Panc1 (cell line): ENCODE results near the gene ACOT8.

Experiments used
- POLR2AphosphoS5 ChIP-seq: IDR thresholded peaks from 2 replicates; pipeline ENCODE4 v1.6.1; 2012; ENCODE audit warnings: mild to moderate bottlenecking, low read depth, low read length, moderate library complexity
- TF ChIP-seq, protein P1 (sequence below): fragments of 450-650 bp; IDR thresholded peaks from 2 replicates; pipeline ENCODE4 v1.5.1; 2017; ENCODE audit warnings: mild to moderate bottlenecking

DNA sequence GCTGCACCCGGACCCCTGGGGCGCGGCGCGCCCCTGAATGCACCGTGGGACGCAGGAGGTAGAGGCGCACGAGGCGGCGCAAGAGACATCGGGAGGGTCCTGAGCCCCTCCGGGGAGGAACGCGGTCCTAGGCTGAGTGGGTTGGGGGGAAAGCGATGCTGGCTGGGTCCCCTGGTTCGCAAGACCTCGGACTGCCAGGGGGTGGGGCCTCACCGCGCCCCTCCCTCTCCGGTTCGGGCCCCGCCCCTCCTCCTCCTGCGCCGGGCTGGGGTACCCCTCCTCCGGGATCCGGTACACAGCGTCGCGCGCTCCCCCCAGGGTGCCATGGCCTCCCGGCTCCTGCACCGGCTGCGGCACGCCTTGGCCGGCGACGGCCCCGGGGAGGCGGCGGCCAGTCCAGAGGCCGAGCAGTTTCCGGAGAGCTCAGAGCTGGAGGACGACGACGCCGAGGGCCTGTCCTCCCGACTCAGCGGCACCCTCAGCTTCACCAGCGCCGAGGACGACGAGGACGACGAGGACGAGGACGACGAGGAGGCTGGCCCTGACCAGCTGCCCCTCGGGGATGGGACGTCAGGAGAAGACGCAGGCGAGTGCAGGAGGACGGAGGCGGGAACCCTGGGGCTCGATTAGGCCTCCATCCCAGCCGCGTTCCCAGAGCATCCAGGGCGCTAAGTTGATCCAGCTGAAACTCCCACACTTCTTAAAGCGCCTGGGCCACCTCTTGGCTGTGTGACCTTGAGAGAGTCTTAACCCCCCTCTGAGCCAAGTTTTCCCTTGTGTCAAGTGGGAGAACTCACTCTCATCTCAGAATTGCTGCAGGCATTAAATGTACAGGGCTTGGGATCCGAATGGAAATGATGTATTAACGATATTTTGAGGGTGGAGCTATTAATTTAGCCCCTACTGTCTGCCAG lies 23.1 kb downstream of the ACOT8 start:
- TF ChIP-seq, protein P1, sequence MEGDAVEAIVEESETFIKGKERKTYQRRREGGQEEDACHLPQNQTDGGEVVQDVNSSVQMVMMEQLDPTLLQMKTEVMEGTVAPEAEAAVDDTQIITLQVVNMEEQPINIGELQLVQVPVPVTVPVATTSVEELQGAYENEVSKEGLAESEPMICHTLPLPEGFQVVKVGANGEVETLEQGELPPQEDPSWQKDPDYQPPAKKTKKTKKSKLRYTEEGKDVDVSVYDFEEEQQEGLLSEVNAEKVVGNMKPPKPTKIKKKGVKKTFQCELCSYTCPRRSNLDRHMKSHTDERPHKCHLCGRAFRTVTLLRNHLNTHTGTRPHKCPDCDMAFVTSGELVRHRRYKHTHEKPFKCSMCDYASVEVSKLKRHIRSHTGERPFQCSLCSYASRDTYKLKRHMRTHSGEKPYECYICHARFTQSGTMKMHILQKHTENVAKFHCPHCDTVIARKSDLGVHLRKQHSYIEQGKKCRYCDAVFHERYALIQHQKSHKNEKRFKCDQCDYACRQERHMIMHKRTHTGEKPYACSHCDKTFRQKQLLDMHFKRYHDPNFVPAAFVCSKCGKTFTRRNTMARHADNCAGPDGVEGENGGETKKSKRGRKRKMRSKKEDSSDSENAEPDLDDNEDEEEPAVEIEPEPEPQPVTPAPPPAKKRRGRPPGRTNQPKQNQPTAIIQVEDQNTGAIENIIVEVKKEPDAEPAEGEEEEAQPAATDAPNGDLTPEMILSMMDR: no peak
- peak; percentile 84 for TF ChIP-seq POLR2AphosphoS5
